HG03103 (cell line): Measurements from ENCODE around the gene EFNA3.

Experiments used
- ATAC-seq: cut with Tn5 transposase; IDR thresholded peaks from one replicate; pipeline ENCODE4 v1.9.1; 2021; ENCODE audit warnings: low read depth; ENCODE audit not compliant: unreplicated experiment

EFNA3 gene, protein sequence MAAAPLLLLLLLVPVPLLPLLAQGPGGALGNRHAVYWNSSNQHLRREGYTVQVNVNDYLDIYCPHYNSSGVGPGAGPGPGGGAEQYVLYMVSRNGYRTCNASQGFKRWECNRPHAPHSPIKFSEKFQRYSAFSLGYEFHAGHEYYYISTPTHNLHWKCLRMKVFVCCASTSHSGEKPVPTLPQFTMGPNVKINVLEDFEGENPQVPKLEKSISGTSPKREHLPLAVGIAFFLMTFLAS

DNA sequence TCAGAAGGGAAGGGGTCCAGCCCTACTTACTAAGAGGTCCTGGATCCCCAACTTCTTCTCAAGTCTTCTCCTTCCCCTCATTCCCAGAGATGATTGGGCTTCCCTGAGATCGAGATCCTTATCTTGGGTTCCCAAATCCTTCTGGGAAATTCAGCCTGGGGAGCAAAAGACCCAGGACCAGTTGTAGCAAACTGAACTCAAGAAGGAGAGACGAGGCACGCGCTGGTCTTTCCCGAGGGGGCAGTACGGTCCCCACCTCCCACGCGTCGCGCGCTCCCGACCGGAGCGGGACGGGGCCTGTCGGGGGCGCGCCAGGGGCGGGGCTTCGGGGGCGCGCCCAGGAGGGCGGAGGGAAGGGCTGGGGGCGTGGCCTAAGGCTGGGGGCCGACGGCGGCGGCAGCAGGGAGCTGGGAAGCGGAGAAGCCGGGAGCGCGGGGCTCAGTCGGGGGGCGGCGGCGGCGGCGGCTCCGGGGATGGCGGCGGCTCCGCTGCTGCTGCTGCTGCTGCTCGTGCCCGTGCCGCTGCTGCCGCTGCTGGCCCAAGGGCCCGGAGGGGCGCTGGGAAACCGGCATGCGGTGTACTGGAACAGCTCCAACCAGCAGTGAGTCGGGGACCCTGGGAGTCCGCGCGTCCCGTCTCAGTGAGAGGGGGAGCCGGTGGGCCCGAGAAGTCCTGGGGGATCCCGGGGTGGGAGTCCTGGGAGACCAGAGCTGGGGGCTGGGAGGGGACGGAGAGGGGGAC, at the start of gene EFNA3:
Gene EFNA3, plus strand, starts transcription at position 369 of the 741 bp plus-strand sequence. Its CDS starts 105 bp downstream, at position 474.
- no peak for ATAC-seq

DNA sequence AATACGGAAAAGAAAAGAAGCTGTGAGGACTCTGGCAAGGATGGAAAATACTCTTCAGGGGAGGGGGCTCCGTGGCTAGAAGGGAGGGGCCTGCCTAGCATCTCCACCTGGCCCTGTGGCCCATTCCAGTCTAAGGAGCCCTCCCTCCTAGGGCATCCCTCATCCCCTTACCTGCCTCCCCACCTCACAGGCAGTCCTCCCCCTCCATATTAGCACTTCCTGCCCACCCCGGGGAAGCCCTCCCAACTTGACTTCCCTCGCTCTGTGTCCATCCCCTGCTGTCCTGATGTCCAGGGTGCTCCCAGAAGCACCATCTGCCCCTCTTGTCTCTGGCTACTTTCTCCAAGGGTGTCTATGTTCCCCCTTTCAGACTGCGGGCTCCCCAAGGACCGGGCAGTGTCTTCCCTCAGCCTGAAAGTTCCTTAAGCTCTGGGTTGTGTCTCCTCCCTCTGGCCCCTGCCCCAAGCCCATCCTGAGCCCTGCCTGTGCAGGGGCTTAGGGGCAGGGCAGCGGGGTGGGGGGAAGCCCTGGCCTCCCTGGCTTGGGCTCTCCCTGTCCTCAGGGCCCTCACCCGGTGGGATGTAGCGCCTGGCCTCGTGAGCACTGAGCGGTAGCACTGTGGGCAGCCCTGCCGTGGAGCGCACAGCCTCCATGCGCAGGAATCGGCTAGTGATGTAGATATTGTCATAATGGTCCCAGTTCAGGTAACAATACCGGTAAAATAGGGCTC, 49.0 kb upstream of the EFNA3 start:
- no peak for ATAC-seq

DNA sequence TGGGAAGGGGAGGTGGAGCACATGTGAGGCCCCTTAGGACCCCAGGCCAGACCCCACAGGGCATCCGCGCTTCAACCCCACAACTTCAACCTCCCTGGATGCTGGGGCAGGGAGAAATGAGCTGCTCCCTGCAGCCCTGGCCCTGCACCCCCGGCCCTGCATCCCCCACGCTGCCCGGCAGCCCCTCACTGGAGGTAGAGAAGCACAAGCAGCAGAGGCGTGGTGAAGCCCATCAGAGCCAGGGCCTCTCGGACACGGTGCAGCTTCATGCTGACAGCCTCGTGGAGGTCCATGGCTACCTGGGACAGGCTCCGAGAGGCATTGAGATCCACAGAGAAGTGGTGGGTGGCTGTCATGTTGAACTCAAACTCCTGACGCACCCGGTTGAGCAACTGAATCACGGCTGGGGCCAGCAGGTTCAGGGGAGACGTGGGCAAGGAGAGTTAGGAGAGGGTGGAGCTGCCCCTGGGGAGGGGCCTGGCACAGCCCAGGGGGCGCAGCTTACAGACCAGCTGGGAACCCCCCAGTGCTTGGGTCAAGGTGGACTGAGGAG, 48.3 kb upstream of the EFNA3 start:
- no peak for ATAC-seq

DNA sequence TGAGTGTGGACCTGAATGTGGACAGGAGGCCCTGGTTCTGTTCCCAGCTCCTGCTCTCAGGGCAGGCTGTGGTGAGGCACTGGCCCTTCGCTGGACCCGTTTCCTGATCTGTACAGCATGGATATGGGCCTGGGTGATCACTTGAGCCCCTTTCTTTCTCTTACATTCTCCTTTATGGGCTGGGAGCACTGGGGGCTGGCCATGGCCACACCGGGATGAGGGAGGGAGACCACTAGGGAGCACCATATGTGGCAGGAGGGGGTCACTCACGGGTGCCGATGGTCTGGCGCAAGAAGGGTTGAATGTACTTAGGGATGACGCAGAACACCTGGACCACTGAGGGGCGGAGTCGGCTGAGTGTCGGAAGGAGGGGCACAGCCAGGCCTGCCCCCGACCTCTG, 47.7 kb upstream of the EFNA3 start:
- no peak for ATAC-seq

DNA sequence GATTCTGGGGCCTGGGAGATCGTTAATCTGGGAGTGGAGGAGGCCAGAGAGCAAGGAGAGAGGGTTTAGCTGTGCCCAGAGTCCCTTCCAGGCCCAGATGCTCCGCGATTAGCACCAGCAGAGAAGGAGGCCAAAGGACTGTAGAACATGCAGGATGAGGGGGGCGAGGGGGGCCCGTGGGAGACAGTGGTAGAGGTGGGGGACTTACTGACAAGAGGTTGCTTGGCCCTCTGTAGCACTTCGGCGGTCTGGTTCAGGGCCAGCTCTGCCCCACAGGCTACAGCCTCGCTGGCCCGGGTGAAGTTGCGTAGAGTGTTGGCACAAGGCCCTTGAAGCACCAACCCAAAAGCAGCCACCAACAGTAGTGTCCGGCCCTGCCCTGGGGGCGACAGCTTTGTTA, 45.8 kb upstream of the EFNA3 start:
- no peak for ATAC-seq

DNA sequence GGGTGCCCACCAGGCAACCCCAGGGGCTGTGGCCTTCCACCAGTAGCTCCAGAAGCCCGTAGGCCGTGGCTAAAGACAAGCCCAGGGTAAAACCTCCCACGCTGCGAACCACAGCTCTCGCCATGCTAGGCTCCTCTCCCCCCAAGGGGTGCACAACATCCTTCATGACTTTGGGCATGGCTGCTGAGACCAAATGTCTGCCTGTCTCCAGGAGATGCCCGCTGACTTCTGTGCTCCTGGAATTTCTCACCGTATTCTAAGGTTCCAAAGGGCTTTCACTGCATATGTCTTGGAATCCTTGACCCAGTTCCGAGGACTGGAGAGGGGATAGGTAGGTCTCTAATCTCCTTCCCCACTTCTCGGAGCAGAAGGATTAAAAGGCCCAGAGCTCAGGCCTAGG, 45.1 kb upstream of the EFNA3 start, which contains the start of the genes DCST1 and DCST2:
Gene DCST1, plus strand, starts transcription at position 301 of the 400 bp plus-strand sequence. CDS start 213 bp downstream, outside the sequence.
Gene DCST2, minus strand, starts transcription at position 258 of the 400 bp plus-strand sequence. Its CDS starts 80 bp downstream, at position 178.
- no peak for ATAC-seq

DNA sequence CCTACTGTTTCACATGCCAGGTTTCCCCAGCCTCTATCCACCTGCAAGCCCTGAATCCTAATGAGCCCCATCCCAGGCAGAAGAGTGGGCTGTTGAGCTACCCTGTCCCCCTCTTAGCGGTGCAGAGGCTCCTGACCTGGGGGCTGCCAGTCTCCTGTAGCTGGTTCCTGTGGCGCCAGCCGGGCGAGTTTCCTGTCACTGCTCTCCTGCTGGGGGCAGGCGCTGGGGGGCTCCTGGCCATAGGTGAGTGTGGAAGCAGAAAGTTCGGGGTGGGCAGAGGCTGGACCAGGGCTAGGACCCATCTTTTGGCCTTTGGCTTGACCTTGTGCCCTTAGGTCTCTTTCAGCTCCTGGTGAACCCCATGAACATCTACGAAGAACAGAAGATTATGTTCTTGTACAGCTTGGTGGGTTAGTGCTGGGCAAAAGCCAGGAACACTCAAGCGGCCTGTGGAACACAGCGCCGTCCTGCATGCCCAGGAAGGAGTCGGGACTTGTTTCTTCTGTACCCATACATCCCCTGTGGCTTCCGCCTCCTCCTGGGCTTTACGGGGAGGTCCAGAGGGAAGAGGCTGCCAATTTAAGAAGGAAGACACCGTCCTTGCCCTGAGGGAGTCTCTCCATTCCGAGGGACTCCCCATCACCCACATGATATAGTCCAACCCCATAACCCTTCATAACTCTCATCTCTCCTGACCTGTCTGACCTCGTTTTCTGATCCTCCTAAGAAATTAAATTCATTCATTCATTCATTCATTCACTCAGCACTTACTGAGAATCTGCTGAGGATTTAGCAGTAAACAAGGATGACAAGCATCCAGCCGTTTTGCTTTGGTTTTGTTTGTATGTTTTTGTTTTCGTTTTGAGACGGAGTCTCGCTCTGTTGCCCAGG, 44.1 kb upstream of the EFNA3 start:
- ATAC-seq = no peak

DNA sequence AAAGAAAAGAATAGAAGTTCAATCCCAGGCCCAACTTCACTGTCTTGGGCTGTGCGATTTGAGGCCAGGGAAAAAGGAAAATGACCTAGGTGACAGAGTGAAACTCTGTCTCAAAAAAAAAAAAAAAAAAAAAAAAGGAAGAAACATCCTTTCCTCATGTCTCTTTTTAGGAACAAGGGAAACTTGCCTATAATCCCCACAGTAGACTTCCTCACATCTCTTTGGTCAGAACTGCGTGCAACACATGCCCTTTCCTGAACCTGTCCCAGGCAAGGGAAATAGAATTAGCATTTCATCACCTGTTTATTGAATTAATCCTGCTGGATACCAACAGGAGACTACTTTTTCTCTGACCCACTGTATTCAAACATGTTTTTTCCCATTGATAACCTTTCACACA, 42.7 kb upstream of the EFNA3 start:
- ATAC-seq = no peak

DNA sequence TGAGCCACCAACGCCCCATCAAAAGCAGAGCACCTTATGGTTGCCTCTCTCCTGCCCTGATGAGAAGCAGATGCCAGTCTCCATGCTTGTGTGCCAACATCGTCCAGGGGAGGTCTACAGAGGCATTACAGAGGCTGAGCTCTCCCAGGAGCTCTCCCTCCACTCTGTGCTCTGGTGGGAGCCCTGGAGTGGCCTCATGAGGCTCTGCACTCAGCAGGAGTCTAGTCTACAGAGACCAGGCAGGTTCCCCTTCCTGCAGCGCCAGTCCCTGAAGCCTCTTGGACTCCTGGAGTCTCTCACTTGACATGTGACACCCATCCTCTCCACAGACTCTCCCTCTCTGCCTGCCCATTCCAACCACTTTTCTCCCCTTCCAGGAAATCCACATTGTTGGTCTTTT, 41.6 kb upstream of the EFNA3 start:
- no peak for ATAC-seq

DNA sequence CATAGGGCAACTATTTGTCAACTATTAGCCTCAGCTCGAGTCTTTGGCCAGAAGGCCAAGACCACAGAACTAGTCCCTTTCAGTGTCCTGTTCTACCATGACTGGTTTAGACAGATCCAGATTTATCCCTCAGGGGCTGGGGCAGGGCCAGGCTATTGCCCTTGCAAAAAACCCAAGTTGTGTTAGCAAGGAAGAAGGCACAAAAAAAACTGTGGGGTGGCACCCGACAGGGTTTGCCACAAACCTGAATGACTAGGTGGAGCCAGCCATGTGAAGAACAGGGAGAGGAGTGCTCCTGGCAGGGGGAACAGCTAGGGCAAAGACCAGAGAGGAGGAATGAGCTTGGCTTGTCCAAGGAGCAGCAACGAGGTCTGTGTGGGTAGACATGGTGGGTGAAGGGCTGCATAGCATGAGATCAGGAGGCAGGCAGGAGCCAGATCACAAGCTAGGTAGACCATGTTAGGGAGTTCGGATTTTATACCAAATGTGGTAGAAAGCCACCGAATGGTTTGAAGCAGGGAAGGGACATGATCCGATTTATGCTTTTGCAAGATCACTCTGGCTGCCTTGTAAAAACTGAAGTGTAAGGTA, 40.7 kb upstream of the EFNA3 start:
- no peak for ATAC-seq

DNA sequence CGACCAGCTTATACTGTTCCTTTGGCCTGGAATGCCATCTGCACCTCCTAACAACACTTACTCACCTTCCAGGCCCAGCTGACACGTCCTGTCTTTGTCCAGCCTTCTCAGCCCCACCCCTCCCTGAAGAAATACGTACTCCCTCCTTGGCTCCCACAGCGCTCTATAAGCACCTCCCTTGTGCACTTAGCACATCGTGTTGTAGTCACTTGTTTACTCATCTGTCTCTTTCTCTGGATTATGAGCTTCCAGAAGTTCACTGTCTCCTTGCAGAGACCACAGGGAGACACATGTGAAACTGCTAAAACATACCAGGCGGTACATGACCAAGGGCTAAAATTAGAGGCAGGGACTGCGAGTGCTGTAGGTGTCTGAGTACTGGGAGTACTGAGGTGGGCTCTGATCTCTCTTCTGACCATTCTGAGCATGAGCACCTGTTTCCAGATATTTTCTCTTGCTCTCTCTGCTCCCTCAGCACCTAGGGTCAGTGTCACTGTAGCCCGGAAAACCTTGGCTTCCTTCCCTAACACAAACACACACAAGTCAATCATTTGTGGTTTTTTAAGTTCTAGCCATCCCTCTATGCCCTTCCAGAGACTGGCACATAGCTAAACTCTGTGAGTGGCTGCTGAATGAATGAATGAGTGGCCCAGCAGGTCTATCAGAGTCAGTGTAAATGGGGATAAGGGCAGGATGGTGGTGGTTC, 39.9 kb upstream of the EFNA3 start:
- no peak for ATAC-seq

DNA sequence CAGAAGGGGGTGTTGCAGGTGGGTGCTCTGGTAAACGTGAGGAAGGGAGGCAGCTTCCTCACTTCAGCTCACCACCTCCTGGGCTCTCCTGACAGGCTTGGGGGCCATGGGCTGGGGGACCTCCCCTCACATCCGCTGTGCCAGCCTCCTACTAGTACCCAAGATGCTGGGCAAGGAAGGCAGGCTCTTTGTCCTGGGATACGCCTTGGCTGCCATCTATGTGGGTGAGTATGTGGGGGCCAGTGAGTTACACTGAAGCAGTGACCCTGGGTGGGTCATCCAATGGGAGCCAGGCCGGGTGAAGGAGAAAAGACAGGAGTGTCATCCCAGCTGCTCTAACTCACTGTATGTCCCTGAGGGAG, 39.3 kb upstream of the EFNA3 start:
- no peak for ATAC-seq

DNA sequence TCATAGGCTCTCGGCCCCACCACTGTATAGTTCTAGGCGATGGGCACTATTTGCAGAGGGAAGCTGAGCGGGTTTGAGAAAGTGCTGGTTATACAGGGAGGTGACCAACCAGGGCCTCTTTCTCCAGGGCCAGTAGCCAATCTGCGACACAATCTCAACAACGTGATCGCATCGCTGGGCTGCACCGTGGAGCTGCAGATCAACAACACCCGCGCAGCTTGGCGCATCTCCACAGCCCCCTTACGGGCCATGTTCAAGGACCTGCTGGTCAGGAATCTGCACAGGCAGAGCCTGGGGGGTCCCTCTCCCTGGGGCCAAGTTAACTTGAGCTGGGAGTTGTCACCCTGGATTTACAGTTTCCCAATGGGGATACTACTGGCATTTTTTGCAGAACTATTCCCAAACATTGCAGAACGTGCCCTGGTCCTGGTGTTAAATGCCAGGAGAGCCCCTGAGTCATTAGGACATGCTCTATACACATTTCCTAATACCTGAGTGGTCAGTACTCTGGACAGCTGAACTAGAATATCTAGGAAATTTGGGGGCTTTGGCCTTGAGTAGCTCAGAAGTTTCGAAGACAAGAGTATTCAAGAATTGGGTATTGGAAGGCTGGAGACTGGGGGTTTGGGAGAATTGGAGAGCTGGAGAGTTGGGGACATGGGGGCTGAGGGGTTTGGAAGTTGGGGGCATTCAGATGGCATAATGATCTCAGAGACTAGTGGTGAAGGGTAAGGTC, 38.1 kb upstream of the EFNA3 start:
- ATAC-seq = no peak

DNA sequence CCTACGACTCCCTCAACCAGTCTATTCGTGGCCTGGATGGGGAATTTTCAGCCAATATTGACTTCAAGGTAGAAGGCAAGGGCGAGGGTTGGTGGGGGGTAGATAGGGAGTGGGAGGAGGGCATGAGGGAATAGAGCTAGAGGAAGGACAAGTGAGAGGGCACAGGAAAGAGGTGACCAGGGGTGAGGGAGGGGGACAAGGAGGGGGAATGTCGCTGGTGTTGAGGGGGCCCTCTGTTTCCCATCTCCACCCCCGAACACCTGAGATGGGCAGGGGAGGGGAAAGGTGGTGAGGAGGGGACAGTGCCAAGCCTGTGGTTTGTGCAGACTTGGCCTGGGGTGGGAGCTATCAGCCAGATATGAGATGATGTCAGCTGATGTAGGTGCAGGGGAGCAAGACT, 35.8 kb upstream of the EFNA3 start:
- ATAC-seq = no peak

DNA sequence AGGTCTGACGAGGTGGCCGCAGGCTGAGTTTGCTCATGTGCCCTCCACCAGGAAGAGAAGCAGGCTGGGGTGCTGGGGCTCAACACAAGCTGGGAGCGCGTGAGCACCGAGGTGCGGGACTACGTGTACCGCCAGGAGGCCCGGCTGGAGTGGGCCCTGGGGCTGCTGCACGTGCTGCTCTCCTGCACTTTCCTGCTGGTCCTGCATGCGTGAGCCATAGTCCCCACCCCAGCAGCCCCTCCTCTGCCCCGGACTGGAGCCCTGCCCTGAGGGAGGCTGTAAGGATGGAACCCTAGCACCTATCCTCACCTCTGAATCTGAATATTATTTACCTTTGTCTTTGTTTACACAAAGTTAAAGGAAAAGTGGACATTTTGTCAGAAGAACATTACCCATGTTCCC, 35.3 kb upstream of the EFNA3 start:
- no peak for ATAC-seq

DNA sequence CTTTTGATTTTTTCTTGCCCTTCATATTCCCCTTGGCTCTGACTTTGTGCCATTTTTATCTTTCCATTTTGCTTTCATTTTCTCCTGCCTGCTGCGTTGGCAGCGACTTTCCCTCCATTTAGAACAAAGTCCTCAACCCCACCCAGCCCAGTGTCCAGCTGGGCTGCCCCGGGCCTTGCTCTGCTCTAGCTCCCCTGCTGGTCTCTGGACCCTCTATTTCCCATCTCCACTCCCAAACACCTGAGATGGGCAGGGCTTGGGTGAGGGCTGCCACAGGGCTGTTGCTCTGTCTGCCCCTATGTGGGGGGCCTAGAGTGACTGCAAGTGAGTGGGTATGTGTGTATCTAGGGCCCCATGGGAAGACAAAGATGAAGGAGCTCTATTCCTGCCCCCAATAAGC, 34.8 kb upstream of the EFNA3 start:
- ATAC-seq = no peak

DNA sequence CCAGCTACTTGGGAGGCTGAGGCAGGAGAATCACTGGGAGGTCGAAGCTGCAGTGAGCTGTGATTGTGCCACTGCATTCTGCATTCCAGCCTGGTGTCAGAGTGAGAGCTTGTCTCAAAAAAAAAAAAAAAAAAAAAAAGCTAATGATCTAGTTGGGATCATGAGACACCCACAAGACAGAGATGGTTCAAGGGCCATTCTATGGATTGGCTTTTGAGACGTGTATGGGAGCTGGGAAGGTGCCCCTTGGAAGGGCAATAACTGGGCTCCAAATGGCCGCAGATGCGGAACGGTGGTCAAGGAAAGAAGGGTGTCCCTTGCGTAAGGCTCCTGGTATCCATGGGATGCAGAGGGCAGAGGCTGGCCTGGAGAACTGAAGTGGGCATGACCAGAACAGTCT, 34.3 kb upstream of the EFNA3 start:
- no peak for ATAC-seq

DNA sequence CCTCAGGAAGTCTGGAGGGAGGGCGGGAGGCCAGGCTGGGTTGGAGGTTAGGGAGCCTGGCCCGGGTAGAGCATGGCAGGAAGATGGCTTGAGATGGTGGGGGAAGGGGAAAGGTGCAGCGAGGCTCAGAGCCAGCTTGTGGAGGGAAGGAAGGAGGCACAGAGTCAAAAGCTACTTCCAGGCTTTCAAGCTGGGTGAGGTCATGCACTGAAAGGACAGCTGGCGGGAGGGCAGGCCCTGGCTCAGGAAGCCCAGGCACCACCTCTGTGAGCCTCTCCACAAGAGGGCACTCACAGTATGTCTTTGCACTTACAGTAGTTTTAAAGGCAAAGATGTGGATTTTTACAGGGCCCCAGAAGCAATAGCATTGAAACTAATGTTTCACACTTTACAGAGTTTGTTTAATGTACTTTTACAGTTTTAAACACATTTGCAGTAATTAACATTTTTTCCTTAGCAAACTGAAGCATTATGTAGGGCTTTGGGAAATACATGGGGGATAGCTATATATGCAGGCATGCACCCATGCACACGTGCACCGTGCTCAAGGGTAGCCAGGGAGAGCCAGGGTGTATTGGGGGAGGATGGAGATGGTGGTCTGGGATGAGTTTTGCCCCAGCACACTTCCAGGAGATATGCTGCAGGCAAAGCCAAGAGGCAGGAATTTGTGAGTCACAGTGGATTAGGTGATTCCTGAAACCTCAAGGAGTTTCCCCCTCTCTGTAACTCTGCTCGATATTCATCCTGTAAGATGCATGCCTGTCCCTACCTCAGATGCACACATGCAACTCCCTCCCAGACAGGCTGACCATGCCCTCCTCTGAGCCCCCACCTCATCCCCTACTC, 33.6 kb upstream of the EFNA3 start:
- no peak for ATAC-seq
